ENCODE data around the gene LRRC37B. TPM values are rescaled to one million over a fixed set of nuclear protein-coding genes. Genes with fewer than 3 reads are reported as not detected.
"Not testable (repeated sequence)": the region's sequence is repeated elsewhere in the genome, so short reads cannot be mapped to it uniquely, and the experiment has no call there.

LRRC37B gene
- polyA plus RNA-seq, 4 donors: 15.7 to 37.7 (median 22.6) TPM

- not testable (repeated sequence) for DNase-seq (ENCODE audit: low read depth in 4 of 4, low spot score in 2 of 4)
Measured at GRCh38 chr17:32084942-32085829, 78.0 kb downstream of the LRRC37B start.

GRCh38 chr17:32086833-32087232, 79.7 kb downstream of the LRRC37B start:
- not testable (repeated sequence) for DNase-seq (ENCODE audit: low read depth in 4 of 4, low spot score in 2 of 4)

GRCh38 chr17:32092062-32092461, 84.9 kb downstream of the LRRC37B start:
- DNase-seq (ENCODE audit: low read depth in 4 of 4, low spot score in 2 of 4): not testable (repeated sequence)

- DNase-seq (ENCODE audit: low read depth in 4 of 4, low spot score in 2 of 4): no peak
Measured at GRCh38 chr17:32099686-32100085, 92.5 kb downstream of the LRRC37B start.

- DNase-seq (ENCODE audit: low read depth in 4 of 4, low spot score in 2 of 4): not testable (repeated sequence)
Measured at GRCh38 chr17:32100323-32100722, 93.1 kb downstream of the LRRC37B start.

- no peak for DNase-seq (ENCODE audit: low read depth in 4 of 4, low spot score in 2 of 4)
Measured at GRCh38 chr17:32100971-32101631, 93.9 kb downstream of the LRRC37B start.

GRCh38 chr17:32102172-32102571, 95.0 kb downstream of the LRRC37B start:
- no peak for DNase-seq (ENCODE audit: low read depth in 4 of 4, low spot score in 2 of 4)

GRCh38 chr17:32102646-32103186, 95.5 kb downstream of the LRRC37B start:
- DNase-seq (ENCODE audit: low read depth in 4 of 4, low spot score in 2 of 4): no peak

Other genes starting within 250 kb of the LRRC37B start
- 10 to 100 TPM; 36.9 to 54.1 (median 45.0) TPM for gene COPRS, start 148.1 kb upstream of the LRRC37B start, polyA plus RNA-seq (ENCODE audit: insufficient read length in 4 of 4)
- 100 to 1,000 TPM in 1 of 4 donors, 10 to 100 TPM in 3; 63.2 to 101 (median 74.2) TPM for gene UTP6, start 105.7 kb upstream of the LRRC37B start, polyA plus RNA-seq (ENCODE audit: insufficient read length in 4 of 4)
- 10 to 100 TPM; 42.4 to 51.0 (median 46.4) TPM for gene SUZ12, start 70.4 kb upstream of the LRRC37B start, polyA plus RNA-seq (ENCODE audit: insufficient read length in 4 of 4)
- 10 to 100 TPM; 46.0 to 61.2 (median 52.5) TPM for gene RHOT1, start 135.1 kb downstream of the LRRC37B start, polyA plus RNA-seq (ENCODE audit: insufficient read length in 4 of 4)

Measured in left renal cortex interstitium (tissue), 4 donors.